Panc1 (cell line): ENCODE results near the gene C1orf232.

Source experiments
- POLR2AphosphoS5 ChIP-seq: IDR thresholded peaks from 2 replicates; pipeline ENCODE4 v1.6.1; 2012; ENCODE audit warnings: mild to moderate bottlenecking, low read depth, low read length, moderate library complexity
- REST ChIP-seq, 2 experiments: IDR thresholded peaks; 2 replicates each; pipeline ENCODE4 v1.6.1; 2011 to 2012; ENCODE audit warnings: low read depth in 2 of 2, control low read depth in 1 of 2, low read length in 1 of 2, mild to moderate bottlenecking in 1 of 2, moderate library complexity in 1 of 2; ENCODE audit not compliant: insufficient read depth in 1 of 2
- SIN3A ChIP-seq: IDR thresholded peaks from 2 replicates; pipeline ENCODE4 v1.6.1; 2012; ENCODE audit warnings: low read depth, mild to moderate bottlenecking, low read length, moderate library complexity, borderline replicate concordance; ENCODE audit not compliant: insufficient read depth
- TCF7L2 ChIP-seq: IDR thresholded peaks from 2 replicates; pipeline ENCODE4 v1.6.1; 2011; ENCODE audit warnings: mild to moderate bottlenecking, low read depth, low read length, inconsistent platforms
- TF ChIP-seq, protein P1 (sequence below): fragments of 450-650 bp; IDR thresholded peaks from 2 replicates; pipeline ENCODE4 v1.5.1; 2017; ENCODE audit warnings: mild to moderate bottlenecking

DNA sequence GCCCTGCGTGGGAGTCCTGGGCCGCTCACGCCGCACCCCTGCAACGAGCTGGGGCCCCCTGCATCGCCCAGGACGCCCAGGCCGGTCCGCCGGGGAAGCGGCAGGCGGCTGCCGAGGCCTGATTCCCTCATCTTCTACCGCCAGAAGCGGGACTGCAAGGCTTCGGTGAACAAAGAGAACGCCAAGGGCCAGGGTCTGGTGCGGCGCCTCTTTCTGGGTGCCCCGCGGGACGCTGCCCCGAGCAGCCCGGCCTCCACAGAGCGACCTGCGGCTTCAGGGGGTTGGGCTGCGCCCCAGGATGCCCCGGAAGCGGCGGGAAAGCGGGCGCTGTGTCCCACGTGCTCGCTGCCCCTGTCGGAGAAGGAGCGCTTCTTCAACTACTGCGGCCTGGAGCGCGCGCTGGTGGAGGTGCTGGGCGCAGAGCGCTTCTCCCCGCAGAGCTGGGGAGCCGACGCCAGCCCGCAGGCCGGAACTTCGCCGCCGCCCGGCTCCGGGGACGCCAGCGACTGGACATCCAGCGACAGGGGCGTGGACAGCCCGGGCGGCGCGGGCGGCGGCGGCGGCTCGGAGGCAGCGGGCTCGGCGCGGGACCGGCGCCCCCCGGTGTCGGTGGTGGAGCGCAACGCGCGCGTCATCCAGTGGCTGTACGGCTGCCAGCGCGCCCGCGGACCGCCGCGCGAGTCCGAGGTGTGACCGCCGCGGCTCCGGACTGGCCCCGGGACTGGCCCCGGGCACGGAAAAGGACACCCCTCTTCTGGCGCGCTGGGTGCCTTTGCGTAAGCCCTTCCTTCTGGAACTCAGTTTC, 7.1 kb downstream of the C1orf232 start:
- TF ChIP-seq, protein P1, sequence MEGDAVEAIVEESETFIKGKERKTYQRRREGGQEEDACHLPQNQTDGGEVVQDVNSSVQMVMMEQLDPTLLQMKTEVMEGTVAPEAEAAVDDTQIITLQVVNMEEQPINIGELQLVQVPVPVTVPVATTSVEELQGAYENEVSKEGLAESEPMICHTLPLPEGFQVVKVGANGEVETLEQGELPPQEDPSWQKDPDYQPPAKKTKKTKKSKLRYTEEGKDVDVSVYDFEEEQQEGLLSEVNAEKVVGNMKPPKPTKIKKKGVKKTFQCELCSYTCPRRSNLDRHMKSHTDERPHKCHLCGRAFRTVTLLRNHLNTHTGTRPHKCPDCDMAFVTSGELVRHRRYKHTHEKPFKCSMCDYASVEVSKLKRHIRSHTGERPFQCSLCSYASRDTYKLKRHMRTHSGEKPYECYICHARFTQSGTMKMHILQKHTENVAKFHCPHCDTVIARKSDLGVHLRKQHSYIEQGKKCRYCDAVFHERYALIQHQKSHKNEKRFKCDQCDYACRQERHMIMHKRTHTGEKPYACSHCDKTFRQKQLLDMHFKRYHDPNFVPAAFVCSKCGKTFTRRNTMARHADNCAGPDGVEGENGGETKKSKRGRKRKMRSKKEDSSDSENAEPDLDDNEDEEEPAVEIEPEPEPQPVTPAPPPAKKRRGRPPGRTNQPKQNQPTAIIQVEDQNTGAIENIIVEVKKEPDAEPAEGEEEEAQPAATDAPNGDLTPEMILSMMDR = peak; percentile 39; the same call in 1 of the 2 replicates
- TF ChIP-seq POLR2AphosphoS5 = no peak
- no peak for TF ChIP-seq SIN3A
- no peak for TF ChIP-seq REST (IDR thresholded peaks at IDR 0.05; ENCODE audit: insufficient read depth in 1 of 2, low read depth in 2 of 2, low read length in 1 of 2)
- no peak for TF ChIP-seq TCF7L2
